WTC11 (cell line): ENCODE measurements around the gene PEX7. TPM values are rescaled to one million over a fixed set of nuclear protein-coding genes. Genes with fewer than 3 reads are reported as not detected.

Experiments
- ATAC-seq: fragments of 200-7000 bp; cut with Tn5 transposase; 2 replicates; pipeline ENCODE4 v1.10.0; 2021; ENCODE audit warnings: mild to moderate bottlenecking, moderate library complexity
- CTCF ChIA-PET: fragments of 300-600 bp; sonication (Branson Sonifier 250); formaldehyde crosslinking; loops from one replicate; lab custom pipeline; 2021; ENCODE audit warnings: antibody characterized with exemption; lab: Charles Lee
- POLR2A ChIA-PET: fragments of 350-600 bp; sonication (Branson Sonifier 250); formaldehyde crosslinking; loops from one replicate; lab custom pipeline; 2021; ENCODE audit warnings: antibody characterized with exemption; lab: Charles Lee
- DNase-seq: peaks from one replicate; pipeline ENCODE4 v3.0.0; 2021; ENCODE audit warnings: low spot score
- H3K27ac Mint-ChIP-seq: 2 replicates; pipeline ENCODE4 v1.8.0; 2021; ENCODE audit warnings: mixed read lengths
- H3K27me3 Mint-ChIP-seq: 2 replicates; pipeline ENCODE4 v1.8.0; 2021; ENCODE audit warnings: low read depth, mild to moderate bottlenecking, moderate library complexity, mixed read lengths
- H3K36me3 Mint-ChIP-seq: 2 replicates; pipeline ENCODE4 v1.8.0; 2021; ENCODE audit warnings: mixed read lengths
- H3K4me1 Mint-ChIP-seq: 2 replicates; pipeline ENCODE4 v1.8.0; 2022; ENCODE audit warnings: mixed read lengths
- H3K4me3 Mint-ChIP-seq: 2 replicates; pipeline ENCODE4 v1.8.0; 2021; ENCODE audit warnings: mild to moderate bottlenecking, moderate library complexity, mixed read lengths
- H3K9me3 Mint-ChIP-seq: 2 replicates; pipeline ENCODE4 v1.8.0; 2021; ENCODE audit warnings: mixed read lengths
- AR ChIP-seq: fragments of 250-450 bp; sonication (Bioruptor Pico); IDR thresholded peaks from 2 replicates; pipeline ENCODE4 v1.9.0; 2021; ENCODE audit warnings: mild to moderate bottlenecking
- ATF1 ChIP-seq: sonication (generic); formaldehyde crosslinking; IDR thresholded peaks from 2 replicates; pipeline ENCODE4 v1.8.1; 2023; ENCODE audit warnings: mild to moderate bottlenecking, moderate library complexity, missing genetic modification reagents
- CBFB ChIP-seq: sonication (generic); formaldehyde crosslinking; IDR thresholded peaks from 2 replicates; pipeline ENCODE4 v1.8.1; 2022; ENCODE audit warnings: mild to moderate bottlenecking, low read depth, missing genetic modification reagents
- ELF4 ChIP-seq: sonication (generic); formaldehyde crosslinking; IDR thresholded peaks from 2 replicates; pipeline ENCODE4 v1.8.1; 2022; ENCODE audit warnings: low read depth, mild to moderate bottlenecking, moderate library complexity, missing genetic modification reagents
- ESRRA ChIP-seq: sonication (generic); formaldehyde crosslinking; IDR thresholded peaks from 2 replicates; pipeline ENCODE4 v1.8.1; 2022; ENCODE audit warnings: mild to moderate bottlenecking, missing genetic modification reagents, borderline replicate concordance
- GABPB1 ChIP-seq: sonication (generic); formaldehyde crosslinking; IDR thresholded peaks from 2 replicates; pipeline ENCODE4 v1.8.1; 2023; ENCODE audit warnings: mild to moderate bottlenecking, missing genetic modification reagents
- GRHL2 ChIP-seq: fragments of 250-450 bp; sonication (Bioruptor Pico); IDR thresholded peaks from 2 replicates; pipeline ENCODE4 v1.8.0; 2022; ENCODE audit warnings: mild to moderate bottlenecking, moderate library complexity; ENCODE audit not compliant: insufficient replicate concordance, severe bottlenecking
- SMAD4 ChIP-seq: sonication (generic); formaldehyde crosslinking; IDR thresholded peaks from 2 replicates; pipeline ENCODE4 v1.8.0; 2022; ENCODE audit warnings: mild to moderate bottlenecking, missing genetic modification reagents
- SOX15 ChIP-seq: fragments of 250-450 bp; sonication (Bioruptor Pico); IDR thresholded peaks from 2 replicates; pipeline ENCODE4 v1.9.0; 2021; ENCODE audit warnings: mild to moderate bottlenecking
- TP53 ChIP-seq: sonication (generic); formaldehyde crosslinking; IDR thresholded peaks from 2 replicates; pipeline ENCODE4 v1.8.1; 2023; ENCODE audit warnings: mild to moderate bottlenecking, missing genetic modification reagents
- ZNF138 ChIP-seq: sonication (generic); formaldehyde crosslinking; conservative IDR thresholded peaks from 2 replicates; pipeline ENCODE4 v1.8.1; 2022; ENCODE audit warnings: mild to moderate bottlenecking, moderate library complexity, missing genetic modification reagents
- ZNF263 ChIP-seq: sonication (generic); formaldehyde crosslinking; IDR thresholded peaks from 2 replicates; pipeline ENCODE4 v1.8.1; 2022; ENCODE audit warnings: low read depth, mild to moderate bottlenecking, moderate library complexity, missing genetic modification reagents
- ZNF416 ChIP-seq: fragments of 250-450 bp; sonication (Bioruptor Pico); IDR thresholded peaks from 2 replicates; pipeline ENCODE4 v1.9.0; 2021; ENCODE audit warnings: mild to moderate bottlenecking, inconsistent platforms
- ZNF423 ChIP-seq: fragments of 250-450 bp; sonication (Bioruptor Pico); IDR thresholded peaks from 2 replicates; pipeline ENCODE4 v2.1.2; 2022; ENCODE audit warnings: mild to moderate bottlenecking, moderate library complexity
- ZNF512 ChIP-seq: sonication (generic); formaldehyde crosslinking; IDR thresholded peaks from 2 replicates; pipeline ENCODE4 v1.8.1; 2022; ENCODE audit warnings: missing genetic modification reagents, borderline replicate concordance
- total RNA-seq: library from RNA; stranded (reverse); gene quantifications from 3 replicates; pipeline ENCODE4 v1.2.3, GENCODE V29; 2021
- TF ChIP-seq, protein P1 (sequence below): sonication (generic); formaldehyde crosslinking; IDR thresholded peaks from 2 replicates; pipeline ENCODE4 v1.8.0; 2022; ENCODE audit warnings: mild to moderate bottlenecking, missing genetic modification reagents
- TF ChIP-seq, protein P2 (sequence below): sonication (generic); formaldehyde crosslinking; IDR thresholded peaks from 2 replicates; pipeline ENCODE4 v1.8.1; 2023; ENCODE audit warnings: mild to moderate bottlenecking, missing genetic modification reagents, moderate library complexity
- TF ChIP-seq, protein P3 (sequence below): sonication (generic); formaldehyde crosslinking; IDR thresholded peaks from 2 replicates; pipeline ENCODE4 v1.8.1; 2022; ENCODE audit warnings: mild to moderate bottlenecking, missing genetic modification reagents, moderate library complexity, borderline replicate concordance
- TF ChIP-seq, protein P4 (sequence below): sonication (generic); formaldehyde crosslinking; IDR thresholded peaks from 2 replicates; pipeline ENCODE4 v1.8.1; 2023; ENCODE audit warnings: mild to moderate bottlenecking, missing genetic modification reagents, borderline replicate concordance

Gene PEX7
- total RNA-seq, 1 experiment from 2014 or later: 9.8 TPM

DNA sequence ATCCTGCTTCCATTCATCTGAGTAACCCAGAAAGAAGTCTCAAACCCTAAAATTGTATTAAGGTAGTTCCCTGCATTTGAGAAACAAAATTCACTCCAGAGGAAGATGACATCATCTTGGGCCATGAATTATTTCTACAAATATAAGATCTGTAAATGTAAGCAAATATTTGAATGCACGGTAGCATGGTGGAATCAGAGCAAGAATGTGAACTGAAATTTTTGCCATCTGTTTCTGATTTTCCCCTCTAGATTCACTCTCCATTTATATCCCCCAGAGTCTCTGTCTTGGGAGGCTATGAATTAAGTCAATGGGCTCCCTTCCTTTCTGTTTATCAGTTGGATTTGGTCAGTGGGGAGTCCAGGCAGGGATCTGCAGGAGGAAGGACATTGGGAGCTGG, 24.3 kb upstream of the PEX7 start (continued):
- TF ChIP-seq, protein P1, sequence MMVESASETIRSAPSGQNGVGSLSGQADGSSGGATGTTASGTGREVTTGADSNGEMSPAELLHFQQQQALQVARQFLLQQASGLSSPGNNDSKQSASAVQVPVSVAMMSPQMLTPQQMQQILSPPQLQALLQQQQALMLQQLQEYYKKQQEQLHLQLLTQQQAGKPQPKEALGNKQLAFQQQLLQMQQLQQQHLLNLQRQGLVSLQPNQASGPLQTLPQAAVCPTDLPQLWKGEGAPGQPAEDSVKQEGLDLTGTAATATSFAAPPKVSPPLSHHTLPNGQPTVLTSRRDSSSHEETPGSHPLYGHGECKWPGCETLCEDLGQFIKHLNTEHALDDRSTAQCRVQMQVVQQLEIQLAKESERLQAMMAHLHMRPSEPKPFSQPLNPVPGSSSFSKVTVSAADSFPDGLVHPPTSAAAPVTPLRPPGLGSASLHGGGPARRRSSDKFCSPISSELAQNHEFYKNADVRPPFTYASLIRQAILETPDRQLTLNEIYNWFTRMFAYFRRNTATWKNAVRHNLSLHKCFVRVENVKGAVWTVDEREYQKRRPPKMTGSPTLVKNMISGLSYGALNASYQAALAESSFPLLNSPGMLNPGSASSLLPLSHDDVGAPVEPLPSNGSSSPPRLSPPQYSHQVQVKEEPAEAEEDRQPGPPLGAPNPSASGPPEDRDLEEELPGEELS (CRISPR knock-in tag): no peak
- no peak for TF ChIP-seq ATF1 (CRISPR knock-in tag)
- no peak for TF ChIP-seq GRHL2 (CRISPR knock-in tag)

DNA sequence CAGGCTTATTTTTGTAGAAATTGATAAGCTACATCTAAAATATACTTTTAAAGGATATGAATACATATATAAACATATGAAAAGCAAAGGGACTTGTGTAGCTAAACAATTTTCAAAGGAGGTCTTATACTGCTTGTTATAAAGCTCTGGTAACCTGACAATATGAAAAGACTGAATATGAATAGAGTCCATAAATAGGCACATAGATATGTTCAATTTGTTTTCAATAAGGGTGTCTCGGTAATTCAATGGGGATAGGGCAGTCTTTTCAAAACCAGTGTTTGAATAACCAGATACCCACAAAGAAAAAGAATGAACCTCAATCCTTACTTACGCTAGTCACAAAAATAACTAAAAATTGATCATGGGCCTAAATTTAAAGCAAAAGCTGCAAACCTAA, 20.8 kb upstream of the PEX7 start:
- no peak for DNase-seq
- H3K9me3 Mint-ChIP-seq: peaks cover 8% of the 10 kb centered on the region
- no peak overlapping the region for H3K27ac Mint-ChIP-seq
- no peak for TF ChIP-seq ZNF416
- no peak for TF ChIP-seq ZNF138 (CRISPR knock-in tag)
- TF ChIP-seq AR (CRISPR knock-in tag): no peak
- no peak for TF ChIP-seq GABPB1 (CRISPR knock-in tag)
- no peak for TF ChIP-seq ZNF263
- no peak for TF ChIP-seq SMAD4
- no peak for TF ChIP-seq ELF4 (CRISPR knock-in tag)
- H3K4me1 Mint-ChIP-seq: no peaks in the 10 kb centered on the region
- peaks cover 4% of the 10 kb centered on the region; the same call in 1 of the 2 replicates for H3K36me3 Mint-ChIP-seq
- H3K4me3 Mint-ChIP-seq: no peak overlapping the region
- ATAC-seq: no peak
- POLR2A ChIA-PET: no interaction called here
- CTCF ChIA-PET: interaction anchor here (1.4 kb wide), 1 partner anchor 9 kb away, joined by 4 read pairs; the partner anchor contains the start of gene MAP3K5
- H3K27me3 Mint-ChIP-seq: no peaks in the 10 kb centered on the region

DNA sequence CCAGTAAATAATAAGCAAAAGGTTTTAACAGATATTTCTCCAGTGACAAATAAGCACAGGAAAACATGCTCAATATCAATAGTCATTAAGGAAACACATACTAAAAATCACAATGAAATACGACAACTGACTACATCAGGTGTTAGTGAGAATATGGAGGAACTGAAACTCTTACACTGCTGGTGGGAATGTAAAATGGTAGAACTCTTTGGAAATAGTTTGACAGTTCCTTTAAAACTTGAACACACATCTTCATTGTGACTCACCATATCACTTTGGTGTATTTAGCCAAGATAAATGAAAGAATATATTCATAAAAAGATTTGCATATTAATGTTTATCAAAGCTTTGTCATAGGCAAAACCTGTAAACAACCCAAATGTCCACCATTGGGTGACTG, 18.8 kb upstream of the PEX7 start:
- Mint-ChIP-seq H3K4me3 (no peak overlapping the region), H3K27me3 (no peaks in the 10 kb centered on the region), H3K4me1 (no peaks in the 10 kb centered on the region), H3K36me3 (peaks cover 4% of the 10 kb centered on the region; the same call in 1 of the 2 replicates), H3K27ac (no peak overlapping the region), H3K9me3 (peaks cover 8% of the 10 kb centered on the region)
- ChIA-PET POLR2A (no interaction called here), CTCF (interaction anchor here (0.6 kb wide), 1 partner anchor 787 kb away, joined by 4 read pairs; no protein-coding TSS in a partner anchor)
- ATAC-seq: no peak
- no peak for DNase-seq
- TF ChIP-seq CBFB (CRISPR knock-in tag): no peak
- TF ChIP-seq, protein P2, sequence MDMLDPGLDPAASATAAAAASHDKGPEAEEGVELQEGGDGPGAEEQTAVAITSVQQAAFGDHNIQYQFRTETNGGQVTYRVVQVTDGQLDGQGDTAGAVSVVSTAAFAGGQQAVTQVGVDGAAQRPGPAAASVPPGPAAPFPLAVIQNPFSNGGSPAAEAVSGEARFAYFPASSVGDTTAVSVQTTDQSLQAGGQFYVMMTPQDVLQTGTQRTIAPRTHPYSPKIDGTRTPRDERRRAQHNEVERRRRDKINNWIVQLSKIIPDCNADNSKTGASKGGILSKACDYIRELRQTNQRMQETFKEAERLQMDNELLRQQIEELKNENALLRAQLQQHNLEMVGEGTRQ (CRISPR knock-in tag): no peak
- no peak for TF ChIP-seq TP53 (CRISPR knock-in tag)
- no peak for TF ChIP-seq SOX15
- TF ChIP-seq, protein P3, sequence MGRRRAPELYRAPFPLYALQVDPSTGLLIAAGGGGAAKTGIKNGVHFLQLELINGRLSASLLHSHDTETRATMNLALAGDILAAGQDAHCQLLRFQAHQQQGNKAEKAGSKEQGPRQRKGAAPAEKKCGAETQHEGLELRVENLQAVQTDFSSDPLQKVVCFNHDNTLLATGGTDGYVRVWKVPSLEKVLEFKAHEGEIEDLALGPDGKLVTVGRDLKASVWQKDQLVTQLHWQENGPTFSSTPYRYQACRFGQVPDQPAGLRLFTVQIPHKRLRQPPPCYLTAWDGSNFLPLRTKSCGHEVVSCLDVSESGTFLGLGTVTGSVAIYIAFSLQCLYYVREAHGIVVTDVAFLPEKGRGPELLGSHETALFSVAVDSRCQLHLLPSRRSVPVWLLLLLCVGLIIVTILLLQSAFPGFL (CRISPR knock-in tag): no peak
- no peak for TF ChIP-seq ESRRA
- no peak for TF ChIP-seq ZNF423
- TF ChIP-seq, protein P4, sequence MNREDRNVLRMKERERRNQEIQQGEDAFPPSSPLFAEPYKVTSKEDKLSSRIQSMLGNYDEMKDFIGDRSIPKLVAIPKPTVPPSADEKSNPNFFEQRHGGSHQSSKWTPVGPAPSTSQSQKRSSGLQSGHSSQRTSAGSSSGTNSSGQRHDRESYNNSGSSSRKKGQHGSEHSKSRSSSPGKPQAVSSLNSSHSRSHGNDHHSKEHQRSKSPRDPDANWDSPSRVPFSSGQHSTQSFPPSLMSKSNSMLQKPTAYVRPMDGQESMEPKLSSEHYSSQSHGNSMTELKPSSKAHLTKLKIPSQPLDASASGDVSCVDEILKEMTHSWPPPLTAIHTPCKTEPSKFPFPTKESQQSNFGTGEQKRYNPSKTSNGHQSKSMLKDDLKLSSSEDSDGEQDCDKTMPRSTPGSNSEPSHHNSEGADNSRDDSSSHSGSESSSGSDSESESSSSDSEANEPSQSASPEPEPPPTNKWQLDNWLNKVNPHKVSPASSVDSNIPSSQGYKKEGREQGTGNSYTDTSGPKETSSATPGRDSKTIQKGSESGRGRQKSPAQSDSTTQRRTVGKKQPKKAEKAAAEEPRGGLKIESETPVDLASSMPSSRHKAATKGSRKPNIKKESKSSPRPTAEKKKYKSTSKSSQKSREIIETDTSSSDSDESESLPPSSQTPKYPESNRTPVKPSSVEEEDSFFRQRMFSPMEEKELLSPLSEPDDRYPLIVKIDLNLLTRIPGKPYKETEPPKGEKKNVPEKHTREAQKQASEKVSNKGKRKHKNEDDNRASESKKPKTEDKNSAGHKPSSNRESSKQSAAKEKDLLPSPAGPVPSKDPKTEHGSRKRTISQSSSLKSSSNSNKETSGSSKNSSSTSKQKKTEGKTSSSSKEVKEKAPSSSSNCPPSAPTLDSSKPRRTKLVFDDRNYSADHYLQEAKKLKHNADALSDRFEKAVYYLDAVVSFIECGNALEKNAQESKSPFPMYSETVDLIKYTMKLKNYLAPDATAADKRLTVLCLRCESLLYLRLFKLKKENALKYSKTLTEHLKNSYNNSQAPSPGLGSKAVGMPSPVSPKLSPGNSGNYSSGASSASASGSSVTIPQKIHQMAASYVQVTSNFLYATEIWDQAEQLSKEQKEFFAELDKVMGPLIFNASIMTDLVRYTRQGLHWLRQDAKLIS (CRISPR knock-in tag): no peak
- no peak for TF ChIP-seq ZNF512 (CRISPR knock-in tag)
